Fibroblast of skin of left biceps (primary cell): ENCODE measurements around the gene ANKRD33B.
"Not testable (repeated sequence)": the region's sequence is repeated elsewhere in the genome, so short reads cannot be mapped to it uniquely, and the experiment has no call there.

Experiments used
- DNase-seq, 2 experiments: peaks; one replicate each; pipeline ENCODE4 v3.0.0-alpha.2; 2013; ENCODE audit warnings: low read depth in 2 of 2

ANKRD33B gene

GRCh38 chr5:10635867-10636350 lies 72.0 kb downstream of the ANKRD33B start:
- no peak for DNase-seq

- no peak for DNase-seq
These were observed 72.7 kb downstream of the ANKRD33B start for GRCh38 chr5:10636363-10637142.

- no peak for DNase-seq
These were observed 74.1 kb downstream of the ANKRD33B start for GRCh38 chr5:10637944-10638343.

GRCh38 chr5:10638723-10639122 lies 74.9 kb downstream of the ANKRD33B start:
- DNase-seq: not testable (repeated sequence)

GRCh38 chr5:10639846-10640368 lies 76.0 kb downstream of the ANKRD33B start:
- no peak for DNase-seq

GRCh38 chr5:10642367-10642766 lies 78.5 kb downstream of the ANKRD33B start:
- no peak for DNase-seq

GRCh38 chr5:10644192-10644591 lies 80.3 kb downstream of the ANKRD33B start:
- no peak for DNase-seq

- DNase-seq: no peak
These were observed 81.3 kb downstream of the ANKRD33B start for GRCh38 chr5:10645146-10645545.

GRCh38 chr5:10645671-10646070 lies 81.8 kb downstream of the ANKRD33B start:
- no peak for DNase-seq

GRCh38 chr5:10647640-10648039 lies 83.8 kb downstream of the ANKRD33B start:
- no peak for DNase-seq

- no peak for DNase-seq
These were observed 85.2 kb downstream of the ANKRD33B start for GRCh38 chr5:10648806-10649665.

GRCh38 chr5:10649666-10650380 lies 86.0 kb downstream of the ANKRD33B start:
- DNase-seq: no peak

- no peak for DNase-seq
These were observed 88.3 kb downstream of the ANKRD33B start for GRCh38 chr5:10652151-10652550.

- DNase-seq: no peak
These were observed 88.7 kb downstream of the ANKRD33B start for GRCh38 chr5:10652606-10653005.

- no peak for DNase-seq
These were observed 89.2 kb downstream of the ANKRD33B start for GRCh38 chr5:10653043-10653442.

- no peak for DNase-seq
These were observed 90.0 kb downstream of the ANKRD33B start for GRCh38 chr5:10653751-10654400.

GRCh38 chr5:10654566-10654965 lies 90.7 kb downstream of the ANKRD33B start:
- no peak for DNase-seq

GRCh38 chr5:10655161-10655971 lies 91.5 kb downstream of the ANKRD33B start:
- DNase-seq: no peak

- DNase-seq: no peak
These were observed 92.3 kb downstream of the ANKRD33B start for GRCh38 chr5:10655972-10656830.
